ENCODE measurements around the gene MBTPS1. TPM values are rescaled to one million over a fixed set of nuclear protein-coding genes. Genes with fewer than 3 reads are reported as not detected.

Gene MBTPS1
- total RNA-seq, 4 donors from 2014 or later = 57.0 to 98.8 (median 81.4) TPM

- no peak for TF ChIP-seq CTCF (IDR thresholded peaks at IDR 0.05)
- TF ChIP-seq POLR2A (IDR thresholded peaks at IDR 0.05) = no peak
- DNase-seq (ENCODE audit: low spot score in 2 of 2) = no peak
- no peak overlapping the region for H3K4me3 ChIP-seq (ENCODE audit: low read depth, poor library complexity, severe bottlenecking)
- intact Hi-C loops (cut with DNase I; ENCODE audit: low total_unique reads) = no loop called here
- 83 to 87% methylated on average over 3 of the region's 3 CpGs for WGBS, 2 donors
Measured at GRCh38 chr16:84036131-84036530, 80.6 kb downstream of the MBTPS1 start.

- no peak overlapping the region for H3K4me3 ChIP-seq (ENCODE audit: low read depth, poor library complexity, severe bottlenecking)
- 92 to 96% methylated on average over 12 of the region's 12 CpGs for WGBS, 2 donors
- intact Hi-C loops (cut with DNase I; ENCODE audit: low total_unique reads) = no loop called here
- no peak for TF ChIP-seq CTCF (IDR thresholded peaks at IDR 0.05)
- TF ChIP-seq POLR2A (IDR thresholded peaks at IDR 0.05) = no peak
- no peak for DNase-seq (ENCODE audit: low spot score in 2 of 2)
Measured at GRCh38 chr16:84034516-84034915, 82.2 kb downstream of the MBTPS1 start.

GRCh38 chr16:84033251-84034195, 83.2 kb downstream of the MBTPS1 start:
- DNase-seq (ENCODE audit: low spot score in 2 of 2) = no peak
- 81 to 82% methylated on average over 25 of the region's 25 CpGs for WGBS, 2 donors
- H3K4me3 ChIP-seq (ENCODE audit: low read depth, poor library complexity, severe bottlenecking) = no peak overlapping the region
- intact Hi-C loops (cut with DNase I; ENCODE audit: low total_unique reads) = no loop called here
- no peak for TF ChIP-seq CTCF (IDR thresholded peaks at IDR 0.05)
- TF ChIP-seq POLR2A (IDR thresholded peaks at IDR 0.05) = no peak

DNA sequence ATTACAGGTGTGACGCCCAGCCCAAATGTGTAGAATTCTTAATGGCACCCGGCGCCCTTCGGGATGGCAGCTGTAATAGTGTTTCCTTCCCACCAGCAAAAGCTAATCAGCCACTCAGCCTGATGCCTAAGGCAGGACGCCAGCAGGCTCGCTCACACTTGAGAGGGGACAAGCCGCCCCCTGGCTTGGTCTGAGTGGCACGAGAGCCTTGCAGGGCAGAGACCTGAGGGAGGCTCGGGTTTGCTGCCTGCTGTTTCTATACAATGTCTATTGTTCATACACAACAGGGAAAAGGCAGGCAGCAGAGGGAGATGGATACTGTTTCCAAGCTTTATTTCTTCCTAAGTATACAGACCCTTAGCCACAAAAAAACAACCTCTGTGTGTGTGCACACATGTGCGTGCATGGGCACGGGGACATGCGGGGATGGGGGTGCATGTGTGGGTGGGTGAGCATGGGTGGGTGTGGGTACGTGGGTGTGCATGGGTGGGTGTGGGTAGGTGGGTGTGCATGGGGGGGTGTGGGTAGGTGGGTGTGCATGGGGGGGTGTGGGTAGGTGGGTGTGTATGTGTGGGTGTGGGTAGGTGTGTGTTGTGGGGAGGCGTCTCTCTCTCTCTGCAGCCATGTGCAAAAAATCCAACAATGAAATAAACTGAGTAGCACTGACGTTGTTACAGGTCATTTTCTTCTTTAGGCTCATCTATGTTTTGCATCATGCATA, 84.1 kb downstream of the MBTPS1 start:
- WGBS, 2 donors = 66 to 71% methylated on average over 15 of the region's 15 CpGs
- no peak for TF ChIP-seq POLR2A (IDR thresholded peaks at IDR 0.05)
- intact Hi-C loops (cut with DNase I; ENCODE audit: low total_unique reads) = no loop called here
- DNase-seq (ENCODE audit: low spot score in 2 of 2) = no peak
- H3K4me3 ChIP-seq (ENCODE audit: low read depth, poor library complexity, severe bottlenecking) = no peak overlapping the region

DNA sequence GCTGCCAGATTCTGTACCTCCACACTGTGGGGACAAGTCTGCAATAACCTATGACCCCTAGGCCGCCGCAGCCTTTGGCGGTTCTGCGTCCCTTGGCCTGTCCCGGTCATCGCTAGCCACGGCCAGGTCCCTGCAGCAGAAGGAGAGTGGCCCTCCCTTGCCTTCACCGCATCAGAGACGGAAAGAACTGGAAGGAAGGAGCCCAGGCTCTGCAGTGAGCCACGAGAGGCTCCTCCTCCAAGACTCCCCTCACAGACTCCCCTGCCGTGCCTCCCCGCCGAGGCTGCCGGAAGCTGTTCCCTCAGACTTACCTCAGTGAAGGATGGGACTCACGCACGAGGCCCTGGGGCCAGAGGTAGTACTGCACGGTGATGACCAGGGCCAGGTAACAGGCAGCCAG, 85.2 kb downstream of the MBTPS1 start:
- 82 to 84% methylated on average over 17 of the region's 17 CpGs for WGBS, 2 donors
- intact Hi-C loops (cut with DNase I; ENCODE audit: low total_unique reads) = no loop called here
- no peak overlapping the region for H3K4me3 ChIP-seq (ENCODE audit: low read depth, poor library complexity, severe bottlenecking)
- DNase-seq (ENCODE audit: low spot score in 2 of 2) = no peak
- no peak for TF ChIP-seq CTCF (IDR thresholded peaks at IDR 0.05)
- TF ChIP-seq POLR2A (IDR thresholded peaks at IDR 0.05) = no peak
